Heart left ventricle (tissue), 13 donors: ENCODE measurements around the gene BCL2L14.

Experiments
- CTCF ChIP-seq, 12 donors: fragments of 200-600 bp; sonication (generic) in 4 of 12; IDR thresholded peaks; one replicate each; pipeline versions ENCODE4 v1.5.0 to v1.8.0; 2018 to 2022; ENCODE audit warnings: antibody characterized with exemption in 12 of 12, mild to moderate bottlenecking in 5 of 12
- POLR2A ChIP-seq, 2 donors: fragments of 450-650 bp; IDR thresholded peaks; one replicate each; pipeline ENCODE4 v1.6.1; 2017; ENCODE audit warnings: antibody characterized with exemption in 2 of 2, mild to moderate bottlenecking in 2 of 2, moderate library complexity in 2 of 2
- donor health status: ischemic (EF 13 %, LVEDD 7.1; RV severe dilation, severe dysfunction).
- donor health status: DM: no; HTN: yes; CAD: no.
- donor health status: DM: no; HTN: no; CAD: no.
- donor health status: ischemic (EF 25% LVEDD 6.9; RV normal size, moderate dysfunction).
- donor health status: ischemic (EF 25% LVEDD 5.7; RV mildly dilated, moderate dysfunction).
- donor health status: ischemic (EF 35%, LVEDD 5.7; RV mildly dilated, moderate dysfunction).
- donor health status: nonischemic (EF 11% LVEDD 7.7; RV severe dilation, severe dysfunction).
- donor health status: DM: yes; HTN: yes; CAD: no.
- donor health status: PGD.
- donor health status: ischemic (EF 29% LVEDD 5.4; RV normal size, mild dysfunction).
- donor health status: nonischemic (EF 23%, LVEDD 6.1; RV moderate dilation, normal function).

DNA sequence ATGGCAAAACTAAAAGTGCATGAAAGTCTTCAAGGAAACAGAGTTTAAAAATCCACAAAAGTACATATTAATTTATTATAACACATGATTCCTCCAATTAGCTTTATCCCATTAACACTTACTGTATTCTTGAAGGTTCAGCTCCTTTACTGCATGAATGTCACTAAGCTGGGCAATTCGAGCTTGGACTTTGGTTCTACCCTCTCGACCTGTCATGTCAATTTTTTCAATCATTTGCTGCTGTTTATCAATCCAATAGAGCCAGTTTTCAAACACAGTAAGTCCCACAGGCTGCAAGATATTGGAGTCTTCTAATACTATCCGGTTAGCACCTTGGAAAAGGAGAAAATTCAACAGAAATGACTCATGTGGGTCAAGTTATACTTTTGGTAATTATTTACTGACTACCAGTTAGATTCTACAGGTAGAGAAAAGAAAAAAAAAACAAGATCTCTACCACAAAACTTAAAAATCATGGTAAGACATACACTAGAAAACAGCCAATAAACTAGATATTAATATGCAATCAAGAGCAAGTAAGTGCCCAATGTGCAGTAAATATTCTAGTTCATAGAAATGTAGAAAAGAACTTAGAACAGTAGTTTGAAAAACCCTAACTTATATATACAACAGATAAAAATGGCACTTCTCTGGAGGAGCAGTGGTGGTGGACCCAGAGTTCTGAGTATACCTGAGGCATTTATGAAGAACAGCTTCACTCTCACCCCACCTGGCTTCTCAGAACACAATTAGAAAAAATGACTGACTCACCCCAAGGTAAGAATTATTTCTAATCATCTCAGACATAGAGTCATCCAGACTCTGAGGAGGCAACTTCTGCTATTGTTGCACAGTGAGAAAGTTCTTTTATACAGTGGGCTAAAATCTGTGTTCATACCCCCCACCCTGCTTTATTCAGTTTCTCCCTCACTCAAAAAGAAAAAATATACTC lies 67.7 kb downstream of the BCL2L14 start:
- TF ChIP-seq CTCF (IDR thresholded peaks at IDR 0.05) (no peak), POLR2A (IDR thresholded peaks at IDR 0.05) (no peak)
